Karpas-422 (cell line): ENCODE results near the gene DPYD. TPM values are rescaled to one million over a fixed set of nuclear protein-coding genes. Genes with fewer than 3 reads are reported as not detected.
A peak's percentile ranks its signal among the peaks of the same experiment; 100 is the strongest.
"Not testable (repeated sequence)": the region's sequence is repeated elsewhere in the genome, so short reads cannot be mapped to it uniquely, and the experiment has no call there.

Experiments
- DNase-seq: peaks from one replicate; pipeline ENCODE4 v3.0.0-alpha.2; 2015
- H2AFZ ChIP-seq: fragments of 200-600 bp; sonication (generic); 2 replicates; pipeline ENCODE4 v1.6.1; 2014; ENCODE audit warnings: antibody characterized with exemption, low read length, mixed read lengths
- H3K27ac ChIP-seq: fragments of 200-600 bp; sonication (generic); 2 replicates; pipeline ENCODE4 v1.5.1; 2014; ENCODE audit warnings: mild to moderate bottlenecking, low read length, moderate library complexity
- H3K27me3 ChIP-seq: fragments of 200-600 bp; sonication (generic); 2 replicates; pipeline ENCODE4 v1.6.1; 2014; ENCODE audit warnings: low read length, mixed read lengths
- H3K36me3 ChIP-seq: fragments of 200-600 bp; sonication (generic); 2 replicates; pipeline ENCODE4 v1.6.1; 2014; ENCODE audit warnings: low read length, mixed read lengths; ENCODE audit not compliant: insufficient read depth
- H3K4me1 ChIP-seq: fragments of 200-600 bp; sonication (generic); 2 replicates; pipeline ENCODE4 v1.6.1; 2014; ENCODE audit warnings: mild to moderate bottlenecking, low read length, mixed read lengths
- H3K4me2 ChIP-seq: fragments of 200-600 bp; sonication (generic); 2 replicates; pipeline ENCODE4 v1.6.1; 2014; ENCODE audit warnings: low read length, low read depth, mild to moderate bottlenecking; ENCODE audit not compliant: poor library complexity, severe bottlenecking
- H3K4me3 ChIP-seq: fragments of 200-600 bp; sonication (generic); 2 replicates; pipeline ENCODE4 v1.5.1; 2014; ENCODE audit warnings: mild to moderate bottlenecking, antibody characterized with exemption, low read length, mixed read lengths
- H3K79me2 ChIP-seq: fragments of 200-600 bp; sonication (generic); 2 replicates; pipeline ENCODE4 v1.6.1; 2014; ENCODE audit warnings: mild to moderate bottlenecking, low read length, mixed read lengths
- H3K9ac ChIP-seq: fragments of 200-600 bp; sonication (generic); 2 replicates; pipeline ENCODE4 v1.6.0; 2014; ENCODE audit warnings: low read length
- H3K9me2 ChIP-seq: fragments of 200-600 bp; sonication (generic), shearing (Covaris generic); replicated peaks from 2 replicates; pipeline ENCODE4 v1.6.0; 2014; ENCODE audit warnings: mild to moderate bottlenecking, low read length, moderate library complexity; ENCODE audit not compliant: insufficient read depth
- H3K9me3 ChIP-seq: fragments of 300-700, 200-600 bp; sonication (generic); 2 replicates; pipeline ENCODE4 v1.6.1; 2014; ENCODE audit warnings: low read length, mixed read lengths
- H4K20me1 ChIP-seq: fragments of 200-600 bp; sonication (generic); 2 replicates; pipeline ENCODE4 v1.6.1; 2014; ENCODE audit warnings: mild to moderate bottlenecking, antibody characterized with exemption, low read length, low read depth; ENCODE audit not compliant: insufficient read depth
- total RNA-seq: library from RNA; depleted of rRNA; stranded (reverse); fragments of >200 nt; shearing (Covaris generic); gene quantifications from 2 replicates; pipeline ENCODE4 v1.2.3, GENCODE V29; 2014; ENCODE audit warnings: low replicate concordance

Gene DPYD
- total RNA-seq, 1 experiment from 2014 or later: 59.4 TPM

DNA sequence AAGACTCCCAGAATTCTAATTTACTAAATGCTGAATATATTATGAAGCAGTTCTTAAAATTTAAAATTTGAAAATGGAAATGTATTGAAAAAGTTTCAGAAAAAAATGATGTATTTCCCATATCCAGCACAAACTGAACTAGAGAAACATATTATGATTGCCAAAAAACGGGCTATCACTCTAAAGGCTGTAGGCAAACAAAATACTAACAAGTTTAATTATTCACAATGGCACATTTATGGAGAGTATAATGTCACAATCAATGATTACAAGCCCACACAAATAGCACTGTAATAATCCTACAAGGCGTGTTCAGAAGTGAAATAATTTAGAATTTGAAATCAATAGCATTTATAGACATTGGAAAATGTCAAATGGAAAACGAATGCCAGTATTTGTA lies 667.9 kb downstream of the DPYD start:
- Histone ChIP-seq H3K4me1 (no peaks in the 10 kb centered on the region), H3K9ac (no peak overlapping the region), H3K9me2 (no peaks in the 10 kb centered on the region), H3K27me3 (no peaks in the 10 kb centered on the region), H3K79me2 (no peaks in the 10 kb centered on the region), H3K27ac (no peak overlapping the region), H2AFZ (no peak overlapping the region), H4K20me1 (no peaks in the 10 kb centered on the region), H3K9me3 (no peaks in the 10 kb centered on the region), H3K36me3 (no peaks in the 10 kb centered on the region), H3K4me3 (no peak overlapping the region), H3K4me2 (no peak overlapping the region)
- no peak for DNase-seq

DNA sequence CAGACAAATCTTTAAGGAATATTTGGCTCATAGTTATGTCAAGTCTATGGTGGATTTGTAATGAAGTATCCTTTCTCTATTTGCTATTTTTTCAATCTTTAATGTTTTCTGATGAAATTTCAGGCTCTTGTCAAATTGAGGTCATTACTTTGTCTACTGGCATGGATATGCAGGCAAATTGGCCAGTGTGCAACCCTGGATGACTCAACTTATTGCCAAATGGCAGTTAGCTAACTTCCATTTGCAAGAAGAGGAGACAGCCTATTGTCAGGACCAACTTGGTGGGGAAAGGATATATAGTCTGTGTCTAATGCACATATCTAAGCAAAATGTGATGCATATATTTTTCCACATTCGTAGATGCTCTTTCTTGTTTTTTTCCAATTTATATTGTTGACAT lies 668.8 kb downstream of the DPYD start:
- no peak for DNase-seq
- Histone ChIP-seq H3K4me1 (no peaks in the 10 kb centered on the region), H3K4me2 (no peak overlapping the region)

DNA sequence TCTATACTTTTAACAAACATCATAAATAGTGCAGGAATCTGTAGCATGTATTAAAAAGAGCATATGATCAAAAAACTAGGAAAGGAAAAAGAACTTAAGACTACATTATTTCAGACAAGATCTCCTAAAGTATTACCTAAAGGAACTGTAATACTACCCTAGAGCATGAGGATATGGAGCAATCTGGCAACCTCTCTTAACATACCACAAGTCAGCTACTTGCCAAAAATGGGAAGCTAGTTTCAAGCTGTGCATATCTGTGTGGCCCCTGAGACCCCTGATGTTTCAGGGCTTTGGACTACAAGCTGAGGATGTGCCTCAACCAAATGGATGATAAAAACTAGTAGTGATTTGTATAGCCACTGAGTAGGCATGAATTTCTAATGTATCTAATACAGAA lies 673.6 kb downstream of the DPYD start:
- Histone ChIP-seq H3K9me2 (no peaks in the 10 kb centered on the region), H3K4me2 (no peak overlapping the region), H3K4me1 (no peaks in the 10 kb centered on the region), H3K27ac (no peak overlapping the region), H3K9me3 (no peaks in the 10 kb centered on the region), H3K27me3 (no peaks in the 10 kb centered on the region), H3K79me2 (no peaks in the 10 kb centered on the region), H3K9ac (no peak overlapping the region), H4K20me1 (no peaks in the 10 kb centered on the region), H3K4me3 (no peak overlapping the region), H3K36me3 (no peaks in the 10 kb centered on the region), H2AFZ (no peak overlapping the region)
- no peak for DNase-seq

More for the DNA sequence above, 668.8 kb downstream of the DPYD start:
- H3K9me2 ChIP-seq: no peaks in the 10 kb centered on the region
- H3K4me3 ChIP-seq: no peak overlapping the region
- H4K20me1 ChIP-seq: no peaks in the 10 kb centered on the region
- no peaks in the 10 kb centered on the region for H3K27me3 ChIP-seq
- H3K9me3 ChIP-seq: no peaks in the 10 kb centered on the region
- H3K9ac ChIP-seq: no peak overlapping the region
- no peaks in the 10 kb centered on the region for H3K36me3 ChIP-seq
- no peaks in the 10 kb centered on the region for H3K79me2 ChIP-seq
- H3K27ac ChIP-seq: no peak overlapping the region
- H2AFZ ChIP-seq: no peak overlapping the region

DNA sequence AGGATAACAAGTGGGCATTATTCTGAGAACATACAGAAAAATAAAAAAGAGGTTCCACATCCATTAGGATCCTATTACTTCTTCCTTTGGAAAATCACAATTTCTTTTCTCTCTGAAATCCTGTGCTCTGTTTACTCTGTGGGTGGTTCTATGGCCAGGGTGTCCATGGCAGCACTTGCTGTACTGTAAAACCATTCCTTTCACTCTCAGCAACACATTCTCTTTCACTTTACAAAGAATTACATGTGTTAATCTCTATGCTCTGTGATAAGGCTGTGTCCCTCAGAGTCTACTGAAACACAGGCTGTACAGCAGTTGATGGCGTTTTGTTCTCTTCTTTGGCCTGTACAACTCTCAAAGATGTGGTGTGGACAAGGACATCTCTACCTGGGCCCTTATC lies 675.2 kb downstream of the DPYD start:
- H3K4me3 ChIP-seq: no peak overlapping the region
- H2AFZ ChIP-seq: no peak overlapping the region
- no peak overlapping the region for H3K27ac ChIP-seq
- DNase-seq: no peak
- no peaks in the 10 kb centered on the region for H3K36me3 ChIP-seq
- no peaks in the 10 kb centered on the region for H3K9me3 ChIP-seq
- no peaks in the 10 kb centered on the region for H3K79me2 ChIP-seq
- H3K9me2 ChIP-seq: no peaks in the 10 kb centered on the region
- no peaks in the 10 kb centered on the region for H3K27me3 ChIP-seq
- H3K9ac ChIP-seq: no peak overlapping the region
- H3K4me1 ChIP-seq: peaks cover 5% of the 10 kb centered on the region; the same call in 1 of the 2 replicates
- no peak overlapping the region for H3K4me2 ChIP-seq
- H4K20me1 ChIP-seq: no peaks in the 10 kb centered on the region

DNA sequence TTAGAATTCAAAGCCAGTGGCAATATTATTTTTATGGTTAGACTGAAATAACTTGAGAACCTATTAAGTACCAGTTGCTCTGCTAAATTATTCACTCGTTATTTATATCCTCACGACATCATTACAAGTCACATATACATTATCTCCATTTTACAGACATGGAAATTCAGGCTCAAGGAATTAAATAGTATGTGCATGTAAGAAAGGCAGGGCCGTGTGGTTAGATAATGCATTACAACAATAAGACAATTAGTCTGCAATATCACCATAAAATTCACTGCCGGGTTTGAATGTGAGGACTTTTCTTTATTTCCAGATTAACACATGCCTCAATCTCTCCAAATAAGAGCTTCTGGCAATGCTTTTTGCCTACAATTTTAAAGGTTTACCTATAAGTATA lies 675.8 kb downstream of the DPYD start:
- no peaks in the 10 kb centered on the region for H3K9me2 ChIP-seq
- H3K36me3 ChIP-seq: no peaks in the 10 kb centered on the region
- peaks cover 5% of the 10 kb centered on the region; the same call in 1 of the 2 replicates for H3K4me1 ChIP-seq
- H3K4me3 ChIP-seq: no peak overlapping the region
- no peak overlapping the region for H3K27ac ChIP-seq
- no peaks in the 10 kb centered on the region for H3K79me2 ChIP-seq
- no peak for DNase-seq
- no peaks in the 10 kb centered on the region for H4K20me1 ChIP-seq
- H3K4me2 ChIP-seq: no peak overlapping the region
- H3K9me3 ChIP-seq: no peaks in the 10 kb centered on the region
- no peak overlapping the region for H3K9ac ChIP-seq
- no peak overlapping the region for H2AFZ ChIP-seq
- no peaks in the 10 kb centered on the region for H3K27me3 ChIP-seq

DNA sequence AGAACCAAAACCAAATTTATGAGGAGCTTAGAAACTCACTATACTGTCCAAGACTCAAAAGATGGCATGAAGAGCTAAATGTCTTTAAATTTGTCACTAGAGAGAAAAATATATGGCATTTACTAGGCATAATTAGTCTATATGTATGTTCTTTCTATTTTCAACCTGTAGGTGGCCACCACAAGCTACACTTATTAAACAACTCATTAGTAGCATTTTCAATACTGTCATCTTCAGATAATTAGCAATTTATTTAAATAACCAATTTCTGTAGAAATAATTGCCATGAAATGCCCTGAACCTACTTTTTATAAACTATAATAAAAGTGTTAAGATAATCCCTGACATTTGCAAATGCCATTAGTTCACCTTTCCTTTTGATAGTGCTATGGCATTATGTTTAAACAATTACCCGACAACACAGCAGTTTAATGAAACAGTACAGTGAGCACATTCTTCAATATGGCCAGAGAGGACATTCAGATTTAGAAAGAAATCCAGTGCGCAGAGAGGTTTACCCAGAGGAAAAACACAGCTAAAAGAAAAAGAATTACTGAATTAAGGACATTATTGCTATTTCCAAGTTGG lies 676.8 kb downstream of the DPYD start:
- Histone ChIP-seq H3K4me1 (peaks cover 5% of the 10 kb centered on the region; the same call in 1 of the 2 replicates), H3K4me3 (no peak overlapping the region), H3K4me2 (no peak overlapping the region), H3K27me3 (no peaks in the 10 kb centered on the region), H3K9ac (no peak overlapping the region), H2AFZ (no peak overlapping the region), H3K36me3 (no peaks in the 10 kb centered on the region), H3K27ac (no peak overlapping the region), H3K9me2 (no peaks in the 10 kb centered on the region), H3K9me3 (no peaks in the 10 kb centered on the region), H3K79me2 (no peaks in the 10 kb centered on the region), H4K20me1 (no peaks in the 10 kb centered on the region)
- DNase-seq: peak; percentile 69

DNA sequence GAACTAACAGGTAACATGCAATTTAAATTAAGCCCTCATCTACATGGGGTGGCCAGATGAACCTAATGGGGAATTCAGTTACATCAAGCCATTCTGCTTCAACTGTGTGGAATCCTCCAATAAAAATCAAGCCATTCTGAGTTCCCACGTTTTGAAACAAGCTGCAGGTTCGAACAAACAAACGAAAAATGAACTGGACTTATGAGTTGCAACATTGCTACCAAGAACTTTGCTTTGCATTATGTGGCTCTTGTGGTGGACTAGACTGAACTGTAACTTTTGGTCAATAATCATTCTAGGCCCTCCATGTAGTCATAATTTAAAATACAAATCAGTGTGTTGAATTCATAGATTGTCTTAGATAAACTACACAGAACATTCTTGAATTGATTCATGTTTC lies 682.0 kb downstream of the DPYD start:
- Histone ChIP-seq H3K9me3 (no peaks in the 10 kb centered on the region), H3K4me1 (peaks cover 5% of the 10 kb centered on the region; the same call in 1 of the 2 replicates), H3K79me2 (no peaks in the 10 kb centered on the region), H3K9ac (no peak overlapping the region), H3K4me3 (no peak overlapping the region), H4K20me1 (no peaks in the 10 kb centered on the region), H3K9me2 (no peaks in the 10 kb centered on the region), H3K36me3 (no peaks in the 10 kb centered on the region), H3K27me3 (no peaks in the 10 kb centered on the region), H3K4me2 (no peak overlapping the region), H3K27ac (no peak overlapping the region), H2AFZ (no peak overlapping the region)
- no peak for DNase-seq

DNA sequence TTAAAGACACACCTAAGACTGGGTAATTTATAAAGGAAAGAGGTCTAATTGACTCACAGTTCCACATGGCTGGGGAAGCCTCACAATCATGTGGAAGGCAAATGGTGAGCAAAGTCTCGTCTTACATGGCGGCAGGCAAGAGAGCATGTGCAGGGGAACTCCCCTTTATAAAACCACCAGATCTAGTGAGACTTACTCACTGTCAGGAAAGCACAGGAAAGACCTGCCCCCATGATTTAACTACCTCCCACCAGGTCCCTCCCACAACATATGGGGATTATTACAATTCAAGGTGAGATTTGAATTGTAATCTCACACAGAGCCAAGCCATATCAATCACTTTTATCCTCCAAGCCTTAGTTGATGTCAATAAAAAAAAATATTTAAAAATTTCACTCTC lies 689.5 kb downstream of the DPYD start:
- not testable (repeated sequence) for H3K9me3 ChIP-seq, H3K36me3 ChIP-seq, H3K4me2 ChIP-seq, H3K9me2 ChIP-seq, H3K27me3 ChIP-seq, H3K4me1 ChIP-seq, H3K4me3 ChIP-seq, DNase-seq, H3K27ac ChIP-seq, H2AFZ ChIP-seq, H4K20me1 ChIP-seq, H3K79me2 ChIP-seq, H3K9ac ChIP-seq

DNA sequence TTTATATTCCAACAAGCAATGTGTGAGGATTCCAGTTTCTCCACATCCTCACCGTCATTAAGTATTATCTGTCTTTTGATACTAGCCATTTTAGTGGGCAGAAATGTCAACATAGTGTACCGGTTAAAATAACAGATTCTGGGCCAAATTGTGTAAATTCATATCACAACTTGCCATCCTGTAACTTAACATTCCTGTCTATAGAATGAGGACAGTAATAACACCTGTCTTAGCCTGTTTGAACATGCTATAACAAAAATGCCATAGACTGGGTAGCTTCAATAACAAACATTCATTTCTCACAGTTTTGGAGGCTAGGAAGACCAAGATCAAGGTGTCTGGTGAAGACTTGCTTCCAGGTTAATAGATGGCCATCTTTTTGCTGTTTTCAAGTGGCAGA lies 708.2 kb downstream of the DPYD start:
- H3K27me3 ChIP-seq: no peaks in the 10 kb centered on the region
- no peak overlapping the region for H3K4me3 ChIP-seq
- no peaks in the 10 kb centered on the region for H4K20me1 ChIP-seq
- H3K9ac ChIP-seq: no peak overlapping the region
- H3K4me2 ChIP-seq: no peak overlapping the region
- H3K27ac ChIP-seq: no peak overlapping the region
- no peak for DNase-seq
- H3K9me3 ChIP-seq: no peaks in the 10 kb centered on the region
- no peaks in the 10 kb centered on the region for H3K9me2 ChIP-seq
- no peaks in the 10 kb centered on the region for H3K36me3 ChIP-seq
- no peak overlapping the region for H2AFZ ChIP-seq
- no peaks in the 10 kb centered on the region for H3K4me1 ChIP-seq
- no peaks in the 10 kb centered on the region for H3K79me2 ChIP-seq
